Chondrocyte (in vitro differentiated cells): Measurements from ENCODE around the gene RPL4. TPM values are rescaled to one million over a fixed set of nuclear protein-coding genes. Genes with fewer than 3 reads are reported as not detected.

Source experiments
- DNase-seq: peaks from one replicate; pipeline ENCODE4 v3.0.0; 2021; ENCODE audit warnings: mixed read lengths, low spot score
- H3K27ac Mint-ChIP-seq: one replicate; pipeline ENCODE4 v1.8.0; 2021; ENCODE audit warnings: mild to moderate bottlenecking, moderate library complexity, mixed read lengths; ENCODE audit not compliant: unreplicated experiment
- H3K27me3 Mint-ChIP-seq: 2 replicates; pipeline ENCODE4 v1.8.0; 2021; ENCODE audit warnings: low read depth, mixed read lengths
- H3K36me3 Mint-ChIP-seq: 2 replicates; pipeline ENCODE4 v1.8.0; 2021; ENCODE audit warnings: low read depth, mixed read lengths
- H3K4me1 Mint-ChIP-seq: 2 replicates; pipeline ENCODE4 v1.8.0; 2021; ENCODE audit warnings: low read depth, mild to moderate bottlenecking, mixed read lengths
- H3K4me3 Mint-ChIP-seq: one replicate; pipeline ENCODE4 v1.8.0; 2021; ENCODE audit warnings: mild to moderate bottlenecking, moderate library complexity, mixed read lengths; ENCODE audit not compliant: unreplicated experiment
- H3K9me3 Mint-ChIP-seq: 2 replicates; pipeline ENCODE4 v1.8.0; 2021; ENCODE audit warnings: low read depth, mixed read lengths
- CTCF ChIP-seq: fragments of 200-600 bp; sonication (generic); IDR thresholded peaks from 2 replicates; pipeline ENCODE4 v1.5.0; 2021; ENCODE audit warnings: antibody characterized with exemption, mild to moderate bottlenecking, moderate library complexity
- long read RNA-seq: library from polyadenylated mRNA; stranded (forward); transcript quantifications from one replicate; pipeline ENCODE4 v2.0.0, GENCODE V29; 2021
- total RNA-seq: library from RNA; stranded (reverse); gene quantifications from 3 replicates; pipeline ENCODE4 v1.2.1, GENCODE V29; 2021

RPL4 gene
- total RNA-seq: 1,774 to 1,912 TPM (median 1,787 TPM) in 3 replicates
- long read RNA-seq, transcript RPL4-201 (10 exons, 2,769 nt): major isoform, 808 of 860 reads
- long read RNA-seq, partial matches to known transcripts: 34 of 860 reads
- long read RNA-seq, other reads (novel, unspliced or antisense): 17 of 860 reads

- H3K27ac Mint-ChIP-seq: peak within 1 kb of the TSS; percentile 100
- H3K36me3 Mint-ChIP-seq: peaks cover 25% of the 10 kb centered on the region
- DNase-seq: no peak
- no peaks in the 10 kb centered on the region for H3K27me3 Mint-ChIP-seq
- no peaks in the 10 kb centered on the region for H3K9me3 Mint-ChIP-seq
- peaks cover 38% of the 10 kb centered on the region for H3K4me1 Mint-ChIP-seq
- no peak for TF ChIP-seq CTCF
- H3K4me3 Mint-ChIP-seq: peak within 1 kb of the TSS; percentile 100
Observed at GRCh38 chr15:66504563-66505429, at the start of gene RPL4, which contains the start of gene ZWILCH. RPL4 (minus strand) TSS chr15:66504855; CDS start chr15:66504790, 65 bp downstream. ZWILCH (plus strand) TSS chr15:66505326; CDS start chr15:66505339, 13 bp downstream.

- no peak for DNase-seq
- Mint-ChIP-seq H3K4me3 (no peak overlapping the region), H3K4me1 (no peaks in the 10 kb centered on the region), H3K27me3 (no peaks in the 10 kb centered on the region), H3K36me3 (peaks cover 10% of the 10 kb centered on the region), H3K9me3 (no peaks in the 10 kb centered on the region), H3K27ac (no peak overlapping the region)
- no peak for TF ChIP-seq CTCF
Observed at GRCh38 chr15:66545255-66545654, 40.6 kb upstream of the RPL4 start.

- Mint-ChIP-seq H3K9me3 (no peaks in the 10 kb centered on the region), H3K27ac (no peak overlapping the region), H3K27me3 (no peaks in the 10 kb centered on the region), H3K4me3 (no peak overlapping the region), H3K36me3 (peaks cover 20% of the 10 kb centered on the region), H3K4me1 (no peaks in the 10 kb centered on the region)
- DNase-seq: no peak
- no peak for TF ChIP-seq CTCF
Observed at GRCh38 chr15:66542896-66543295, 38.2 kb upstream of the RPL4 start.

- H3K9me3 Mint-ChIP-seq: no peaks in the 10 kb centered on the region
- H3K36me3 Mint-ChIP-seq: peaks cover 17% of the 10 kb centered on the region
- no peak for TF ChIP-seq CTCF
- no peaks in the 10 kb centered on the region for H3K4me1 Mint-ChIP-seq
- no peak for DNase-seq
- H3K4me3 Mint-ChIP-seq: no peak overlapping the region
- H3K27ac Mint-ChIP-seq: no peak overlapping the region
- no peaks in the 10 kb centered on the region for H3K27me3 Mint-ChIP-seq
Observed at GRCh38 chr15:66535056-66535455, 30.4 kb upstream of the RPL4 start.

- DNase-seq: no peak
- H3K4me1 Mint-ChIP-seq: no peaks in the 10 kb centered on the region
- H3K27me3 Mint-ChIP-seq: no peaks in the 10 kb centered on the region
- H3K9me3 Mint-ChIP-seq: no peaks in the 10 kb centered on the region
- no peak overlapping the region for H3K27ac Mint-ChIP-seq
- TF ChIP-seq CTCF: no peak
- peaks cover 15% of the 10 kb centered on the region for H3K36me3 Mint-ChIP-seq
- H3K4me3 Mint-ChIP-seq: no peak overlapping the region
Observed at GRCh38 chr15:66524838-66525237, 20.2 kb upstream of the RPL4 start.
